Caco-2 (cell line): Measurements from ENCODE around the gene SPINT2. TPM values are rescaled to one million over a fixed set of nuclear protein-coding genes. Genes with fewer than 3 reads are reported as not detected.

Experiments
- BruUV-seq: library from RNA; stranded (reverse); fragments of 400-500 nt; replicated peaks from 2 replicates; lab custom pipeline; 2021; lab: Mats Ljungman, UMichigan
- CTCF ChIA-PET: fragments of 300-600 bp; sonication (Branson Sonifier 250); formaldehyde crosslinking; loops from one replicate; lab custom pipeline; 2022; ENCODE audit warnings: antibody characterized with exemption; lab: Charles Lee
- POLR2A ChIA-PET: fragments of 300-600 bp; sonication (Branson Sonifier 250); formaldehyde crosslinking; loops from one replicate; lab custom pipeline; 2022; ENCODE audit warnings: antibody characterized with exemption; lab: Charles Lee
- DNase-seq, 2 experiments: peaks; one replicate each; pipeline versions ENCODE4 v3.0.0 to v3.0.0-alpha.2; 2020 to 2022
- H3K27me3 ChIP-seq: replicated peaks from 2 replicates; pipeline ENCODE4 v1.6.0; 2011; ENCODE audit warnings: low read length; ENCODE audit not compliant: control insufficient read depth, insufficient read depth
- H3K36me3 ChIP-seq: 2 replicates; pipeline ENCODE4 v1.5.1; 2011; ENCODE audit warnings: low read length; ENCODE audit not compliant: control insufficient read depth, insufficient read depth
- H3K4me1 ChIP-seq: fragments of 250-450 bp; sonication (Bioruptor Pico); 2 replicates; pipeline ENCODE4 v1.5.1; 2020; ENCODE audit warnings: mild to moderate bottlenecking
- H3K4me3 ChIP-seq: 2 replicates; pipeline ENCODE4 v1.5.1; 2011; ENCODE audit warnings: low read depth, mild to moderate bottlenecking, control low read depth, low read length
- H3K9me3 ChIP-seq: fragments of 250-450 bp; sonication (Bioruptor Pico); 2 replicates; pipeline ENCODE4 v1.5.1; 2020; ENCODE audit warnings: mild to moderate bottlenecking, moderate library complexity
- H3K27ac Mint-ChIP-seq: one replicate; pipeline ENCODE4 v1.8.0; 2022; ENCODE audit warnings: mixed read lengths; ENCODE audit not compliant: unreplicated experiment
- H3K27me3 Mint-ChIP-seq: one replicate; pipeline ENCODE4 v1.8.0; 2022; ENCODE audit warnings: mixed read lengths; ENCODE audit not compliant: insufficient read depth, unreplicated experiment
- H3K36me3 Mint-ChIP-seq: one replicate; pipeline ENCODE4 v1.8.0; 2022; ENCODE audit warnings: mild to moderate bottlenecking, mixed read lengths; ENCODE audit not compliant: insufficient read depth, unreplicated experiment
- H3K4me1 Mint-ChIP-seq: one replicate; pipeline ENCODE4 v1.8.0; 2022; ENCODE audit warnings: low read depth, mixed read lengths; ENCODE audit not compliant: unreplicated experiment
- H3K4me3 Mint-ChIP-seq: one replicate; pipeline ENCODE4 v1.8.0; 2022; ENCODE audit warnings: mild to moderate bottlenecking, moderate library complexity, mixed read lengths; ENCODE audit not compliant: unreplicated experiment
- H3K9me3 Mint-ChIP-seq: one replicate; pipeline ENCODE4 v1.8.0; 2022; ENCODE audit warnings: mixed read lengths; ENCODE audit not compliant: unreplicated experiment
- intact Hi-C: fragments of 100-400 bp; cut with micrococcal nuclease; formaldehyde crosslinking; loops from one replicate; pipeline ENCODE4 v1.10.0; 2022; ENCODE audit not compliant: unreplicated experiment
- total RNA-seq: library from RNA; stranded (reverse); gene quantifications from 2 replicates; pipeline ENCODE4 v1.2.3, GENCODE V29; 2022
- TF ChIP-seq, protein P1 (sequence below), 2 experiments: fragments of 200-600 bp in 1 of 2; IDR thresholded peaks; 1 replicate in 1 of 2; 2 replicates in 1 of 2; pipeline versions ENCODE4 v1.5.1 to v1.8.0; 2011 to 2022; ENCODE audit warnings: antibody characterized with exemption in 1 of 2, control low read depth in 1 of 2, inconsistent platforms in 1 of 2, low read depth in 1 of 2, low read length in 1 of 2, mild to moderate bottlenecking in 1 of 2, moderate library complexity in 1 of 2; ENCODE audit not compliant: insufficient read depth in 1 of 2, severe bottlenecking in 1 of 2, unreplicated experiment in 1 of 2

Gene SPINT2
- total RNA-seq, 1 experiment from 2014 or later: 748 TPM

DNA sequence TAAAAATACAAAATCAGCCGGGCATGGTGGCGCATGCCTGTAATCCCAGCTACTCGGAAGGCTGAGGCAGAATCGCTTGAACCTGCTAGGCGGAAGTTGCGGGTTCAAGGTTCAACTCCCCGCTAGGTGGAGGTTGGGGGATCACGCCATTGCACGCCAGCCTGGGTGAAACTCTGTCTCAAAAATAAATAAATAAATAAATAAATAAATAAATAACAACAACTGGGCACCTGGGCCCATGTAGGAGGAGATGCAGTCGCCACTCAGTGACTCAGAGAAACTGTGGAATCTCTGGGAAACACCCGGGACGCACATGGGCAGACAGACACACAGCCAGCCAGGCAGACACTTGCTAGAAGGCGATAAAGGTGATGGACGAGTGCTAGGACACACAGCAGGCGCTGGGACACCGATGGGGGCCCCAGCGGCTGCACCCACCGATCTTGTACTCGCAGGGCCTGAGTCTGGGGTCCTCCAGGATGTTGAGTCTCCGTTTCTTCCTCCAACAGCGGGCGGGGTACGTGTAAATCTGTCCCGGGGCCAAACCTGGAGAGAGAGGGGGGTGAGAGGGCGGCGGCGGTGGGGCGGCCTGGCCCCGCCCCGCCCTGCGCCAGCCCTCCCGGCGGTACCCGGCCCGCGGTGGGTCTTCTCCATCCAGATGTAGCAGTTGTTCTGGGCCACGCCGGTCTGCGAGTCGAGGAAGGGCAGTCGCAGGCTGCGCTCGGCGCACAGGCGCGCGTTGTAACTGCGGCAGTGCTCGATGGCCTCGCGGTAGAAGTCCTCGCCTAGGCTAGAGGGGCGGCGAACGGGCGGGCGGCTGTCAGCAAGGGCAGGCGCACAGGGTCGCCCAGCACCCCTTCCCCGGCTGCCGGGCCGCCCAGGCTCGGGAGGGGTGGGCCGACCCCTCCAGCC is 42.2 kb upstream of the SPINT2 start:
- BruUV-seq: no TSS peak
- H3K4me1 ChIP-seq: 0 out of 2 replicates have a peak, but pooled peaks cover 4% of the 10 kb centered on the region
- H3K4me3 ChIP-seq: no peak overlapping the region
- H3K4me3 Mint-ChIP-seq: no peak overlapping the region
- H3K27me3 Mint-ChIP-seq: peaks cover 2% of the 10 kb centered on the region
- ChIA-PET CTCF (interaction anchor here (1.0 kb wide), 1 partner anchor 321 kb away, joined by 4 read pairs; no protein-coding TSS in a partner anchor), POLR2A (no interaction called here)
- H3K27ac Mint-ChIP-seq: no peak overlapping the region
- H3K9me3 Mint-ChIP-seq: no peaks in the 10 kb centered on the region
- TF ChIP-seq, protein P1, sequence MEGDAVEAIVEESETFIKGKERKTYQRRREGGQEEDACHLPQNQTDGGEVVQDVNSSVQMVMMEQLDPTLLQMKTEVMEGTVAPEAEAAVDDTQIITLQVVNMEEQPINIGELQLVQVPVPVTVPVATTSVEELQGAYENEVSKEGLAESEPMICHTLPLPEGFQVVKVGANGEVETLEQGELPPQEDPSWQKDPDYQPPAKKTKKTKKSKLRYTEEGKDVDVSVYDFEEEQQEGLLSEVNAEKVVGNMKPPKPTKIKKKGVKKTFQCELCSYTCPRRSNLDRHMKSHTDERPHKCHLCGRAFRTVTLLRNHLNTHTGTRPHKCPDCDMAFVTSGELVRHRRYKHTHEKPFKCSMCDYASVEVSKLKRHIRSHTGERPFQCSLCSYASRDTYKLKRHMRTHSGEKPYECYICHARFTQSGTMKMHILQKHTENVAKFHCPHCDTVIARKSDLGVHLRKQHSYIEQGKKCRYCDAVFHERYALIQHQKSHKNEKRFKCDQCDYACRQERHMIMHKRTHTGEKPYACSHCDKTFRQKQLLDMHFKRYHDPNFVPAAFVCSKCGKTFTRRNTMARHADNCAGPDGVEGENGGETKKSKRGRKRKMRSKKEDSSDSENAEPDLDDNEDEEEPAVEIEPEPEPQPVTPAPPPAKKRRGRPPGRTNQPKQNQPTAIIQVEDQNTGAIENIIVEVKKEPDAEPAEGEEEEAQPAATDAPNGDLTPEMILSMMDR (IDR thresholded peaks at IDR 0.05; ENCODE audit: insufficient read depth in 1 of 2, low read depth in 1 of 2, low read length in 1 of 2, severe bottlenecking in 1 of 2, unreplicated experiment in 1 of 2): no peak
- no peak for DNase-seq
- intact Hi-C loops: loop anchor here (10.0 kb wide), 1 partner anchor 77 kb away; no protein-coding TSS in a partner anchor
- H3K4me1 Mint-ChIP-seq: peaks cover 8% of the 10 kb centered on the region
- no peaks in the 10 kb centered on the region for H3K9me3 ChIP-seq
- H3K36me3 ChIP-seq: no peaks in the 10 kb centered on the region
- H3K36me3 Mint-ChIP-seq: peaks cover 18% of the 10 kb centered on the region
- H3K27me3 ChIP-seq: no peaks in the 10 kb centered on the region

DNA sequence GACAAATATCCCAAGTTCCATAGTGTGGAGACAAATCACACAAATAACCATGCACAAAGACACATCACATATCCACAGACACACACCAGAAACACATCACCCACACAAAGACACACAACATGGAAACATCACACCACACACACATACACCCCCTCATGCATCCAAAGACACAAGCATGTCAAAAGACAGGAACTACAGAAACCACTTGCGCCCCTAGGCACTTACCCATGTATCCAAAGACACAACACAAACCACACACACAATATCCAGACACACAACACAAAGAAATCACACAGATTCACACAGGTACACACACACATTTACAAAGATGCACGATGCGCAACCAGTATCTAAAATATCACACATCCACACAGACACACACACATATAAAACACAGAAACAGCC is 41.3 kb upstream of the SPINT2 start:
- Mint-ChIP-seq H3K27me3 (peaks cover 5% of the 10 kb centered on the region), H3K36me3 (peaks cover 18% of the 10 kb centered on the region), H3K27ac (no peak overlapping the region), H3K4me1 (peaks cover 8% of the 10 kb centered on the region), H3K4me3 (peak overlapping the region; percentile 78), H3K9me3 (no peaks in the 10 kb centered on the region)
- no peak for DNase-seq
- POLR2A ChIA-PET: no interaction called here
- Histone ChIP-seq H3K4me3 (no peak overlapping the region), H3K9me3 (no peaks in the 10 kb centered on the region), H3K4me1 (0 out of 2 replicates have a peak, but pooled peaks cover 4% of the 10 kb centered on the region), H3K36me3 (no peaks in the 10 kb centered on the region), H3K27me3 (no peaks in the 10 kb centered on the region)
- TF ChIP-seq, protein P1 (IDR thresholded peaks at IDR 0.05; ENCODE audit: insufficient read depth in 1 of 2, low read depth in 1 of 2, low read length in 1 of 2, severe bottlenecking in 1 of 2, unreplicated experiment in 1 of 2): no peak
- intact Hi-C loops: loop anchor here (10.0 kb wide), 1 partner anchor 78 kb away; no protein-coding TSS in a partner anchor
- CTCF ChIA-PET: no interaction called here
- BruUV-seq: no TSS peak

DNA sequence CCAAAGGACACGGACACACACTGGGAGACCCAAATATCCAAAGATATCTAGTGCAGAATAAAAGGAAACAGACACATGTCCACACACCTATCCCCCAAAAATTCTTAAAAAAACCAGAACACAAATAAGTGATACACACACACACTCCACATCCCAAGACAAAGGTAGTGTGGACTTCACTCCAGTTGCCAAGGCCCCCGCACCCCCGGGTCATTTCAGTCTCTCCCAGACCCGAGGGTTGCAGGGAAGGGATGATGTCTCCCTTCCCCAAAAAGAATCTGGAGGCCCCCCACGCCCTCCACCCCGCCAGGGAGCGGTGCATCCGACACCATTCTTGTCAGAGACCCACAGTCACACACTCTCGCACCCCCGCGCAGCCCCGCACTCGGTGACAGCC is 40.8 kb upstream of the SPINT2 start:
- Histone ChIP-seq H3K9me3 (no peaks in the 10 kb centered on the region), H3K4me3 (peak overlapping the region; percentile 47), H3K36me3 (no peaks in the 10 kb centered on the region), H3K4me1 (peaks cover 5% of the 10 kb centered on the region; the same call in 1 of the 2 replicates), H3K27me3 (no peaks in the 10 kb centered on the region)
- CTCF ChIA-PET: no interaction called here
- BruUV-seq: no TSS peak
- no peak for DNase-seq
- Mint-ChIP-seq H3K4me3 (peak overlapping the region; percentile 78), H3K36me3 (peaks cover 18% of the 10 kb centered on the region), H3K27me3 (peaks cover 5% of the 10 kb centered on the region), H3K9me3 (no peaks in the 10 kb centered on the region), H3K4me1 (peaks cover 8% of the 10 kb centered on the region), H3K27ac (peak overlapping the region; percentile 29)
- POLR2A ChIA-PET: no interaction called here
- intact Hi-C loops: loop anchor here (1.0 to 10.0 kb wide), 2 partner anchors 79 to 325 kb away; no protein-coding TSS in a partner anchor
- TF ChIP-seq, protein P1 (IDR thresholded peaks at IDR 0.05; ENCODE audit: insufficient read depth in 1 of 2, low read depth in 1 of 2, low read length in 1 of 2, severe bottlenecking in 1 of 2, unreplicated experiment in 1 of 2): no peak
